K562 (cell line): Measurements from ENCODE around the gene TMEM139. TPM values are rescaled to one million over a fixed set of nuclear protein-coding genes. Genes with fewer than 3 reads are reported as not detected.
A peak's percentile ranks its signal among the peaks of the same experiment; 100 is the strongest.

Source experiments
- ATAC-seq: fragments of 200-7000 bp; cut with Tn5 transposase; 3 replicates; pipeline ENCODE4 v1.9.1; 2020; ENCODE audit warnings: moderate library complexity
- BruUV-seq: library from RNA; stranded (reverse); fragments of 400-500 nt; replicated peaks from 2 replicates; lab custom pipeline; 2021; lab: Mats Ljungman, UMichigan
- CTCF ChIA-PET: fragments of 300-600 bp; formaldehyde crosslinking; extraction: SDS; loops from one replicate; lab custom pipeline; 2021; ENCODE audit warnings: low intra/inter-chr PET ratio; lab: Yijun Ruan, JAX
- POLR2A ChIA-PET: fragments of 300-600, 350-650 bp; sonication (Branson Sonifier 250); formaldehyde crosslinking; extraction: SDS; loops from one replicate; lab custom pipeline; 2021; ENCODE audit warnings: antibody characterized with exemption, inconsistent platforms; lab: Yijun Ruan, JAX
- DNase-seq, 4 experiments: peaks; one replicate each; pipeline versions ENCODE4 v3.0.0 to v3.0.0-alpha.2; 2011 to 2018; ENCODE audit warnings: low spot score in 3 of 4, mixed read lengths in 3 of 4; ENCODE audit errors: extremely low read depth in 1 of 4
- FAIRE-seq: peaks from 2 replicates; lab custom pipeline; 2011; peaks lifted over from hg19 to GRCh38; lab: Jason Lieb, UNC
- H2AFZ ChIP-seq: 2 replicates; pipeline ENCODE4 v1.6.0; 2011; ENCODE audit warnings: low read depth, low read length, control low read depth, inconsistent platforms
- H3K27ac ChIP-seq: fragments of 200-600 bp; 3 replicates; pipeline ENCODE4 v1.8.0; 2011; ENCODE audit warnings: low read depth, mild to moderate bottlenecking, control low read depth, inconsistent platforms, low read length, moderate library complexity, mixed read lengths; ENCODE audit errors: extremely low read depth
- H3K27me3 ChIP-seq, 2 experiments: fragments of 300-600 bp in 1 of 2; 2 replicates in 1 of 2; 3 replicates in 1 of 2; pipeline versions ENCODE4 v1.6.0 to v1.8.0; 2011; ENCODE audit warnings: inconsistent platforms in 2 of 2, low read length in 2 of 2, mild to moderate bottlenecking in 1 of 2, mixed read lengths in 1 of 2, moderate library complexity in 1 of 2; ENCODE audit not compliant: control insufficient read depth in 2 of 2, insufficient read depth in 2 of 2
- H3K36me3 ChIP-seq: fragments of 300-600 bp; 3 replicates; pipeline ENCODE4 v1.8.0; 2011; ENCODE audit warnings: mild to moderate bottlenecking, low read length, inconsistent platforms; ENCODE audit not compliant: control insufficient read depth, insufficient read depth
- H3K4me1 ChIP-seq, 2 experiments: fragments of 200-600 bp in 1 of 2; replicated peaks in 1 of 2; 2 replicates in 1 of 2; 3 replicates in 1 of 2; pipeline versions ENCODE4 v1.5.1 to v1.8.0; 2011; ENCODE audit warnings: inconsistent platforms in 2 of 2, low read length in 2 of 2, mild to moderate bottlenecking in 1 of 2, mixed read lengths in 1 of 2, moderate library complexity in 1 of 2; ENCODE audit not compliant: control insufficient read depth in 2 of 2, insufficient read depth in 2 of 2
- H3K4me2 ChIP-seq: 2 replicates; pipeline ENCODE4 v1.6.1; 2011; ENCODE audit warnings: low read length, control low read depth, inconsistent platforms, mixed read lengths; ENCODE audit not compliant: insufficient read depth
- H3K4me3 ChIP-seq: fragments of 200-600 bp; sonication (generic), shearing (Covaris generic); 2 replicates; pipeline ENCODE4 v1.5.1; 2016; ENCODE audit warnings: control low read depth, inconsistent platforms
- H3K79me2 ChIP-seq: fragments of 200-600 bp; 3 replicates; pipeline ENCODE4 v1.8.0; 2011; ENCODE audit warnings: low read length, inconsistent platforms; ENCODE audit not compliant: control insufficient read depth, insufficient read depth
- H3K9ac ChIP-seq, 2 experiments: 2 replicates each; pipeline versions ENCODE4 v1.6.0 to v1.6.1; 2011; ENCODE audit warnings: low read depth in 2 of 2, low read length in 2 of 2, control low read depth in 1 of 2, inconsistent platforms in 1 of 2, mild to moderate bottlenecking in 1 of 2, mixed read lengths in 1 of 2; ENCODE audit not compliant: insufficient read depth in 1 of 2
- H3K9me1 ChIP-seq: one replicate; pipeline ENCODE4 v1.6.0; 2011; ENCODE audit warnings: inconsistent platforms, mild to moderate bottlenecking, low read length, moderate library complexity; ENCODE audit not compliant: control insufficient read depth, insufficient read depth
- H3K9me3 ChIP-seq: replicated peaks from 2 replicates; pipeline ENCODE4 v1.5.1; 2011; ENCODE audit warnings: low read depth, low read length, inconsistent platforms; ENCODE audit not compliant: control insufficient read depth, insufficient read depth
- H4K20me1 ChIP-seq: replicated peaks from 2 replicates; pipeline ENCODE4 v1.6.1; 2011; ENCODE audit warnings: low read length, inconsistent platforms, mixed read lengths; ENCODE audit not compliant: control insufficient read depth, insufficient read depth
- CREB3 ChIP-seq: fragments of 450-650 bp; conservative IDR thresholded peaks from 2 replicates; pipeline ENCODE4 v1.6.1; 2016; ENCODE audit warnings: missing genetic modification characterization, low read depth, mild to moderate bottlenecking, missing compliant biosample characterization, moderate library complexity
- FOXA1 ChIP-seq: fragments of 450-650 bp; IDR thresholded peaks from 2 replicates; pipeline ENCODE4 v1.6.1; 2016; ENCODE audit warnings: mild to moderate bottlenecking, borderline replicate concordance
- GATA2 ChIP-seq: sonication (generic); formaldehyde crosslinking; IDR thresholded peaks from 2 replicates; pipeline ENCODE4 v1.4.0; 2020; ENCODE audit warnings: mild to moderate bottlenecking, missing genetic modification reagents
- RFX5 ChIP-seq: IDR thresholded peaks from 2 replicates; pipeline ENCODE4 v1.6.1; 2011; ENCODE audit warnings: low read depth, mild to moderate bottlenecking, improper control_type of control experiment, low read length
- TFE3 ChIP-seq: fragments of 450-650 bp; formaldehyde crosslinking; IDR thresholded peaks from 2 replicates; pipeline ENCODE4 v1.4.0; 2020; ENCODE audit warnings: mild to moderate bottlenecking, mixed read lengths
- USF1 ChIP-seq: sonication (generic); formaldehyde crosslinking; IDR thresholded peaks from 2 replicates; pipeline ENCODE4 v1.9.0; 2022; ENCODE audit warnings: mild to moderate bottlenecking, missing genetic modification reagents
- WGBS: fragments of 100-300 bp; shearing (Covaris generic); methylation state at CpG from one replicate; pipeline ENCODE4 v1.1.6; 2016; ENCODE audit warnings: low coverage, mixed read lengths; ENCODE audit not compliant: insufficient coverage; ENCODE audit errors: missing lambda C conversion rate; 5-methylcytosine and 5-hydroxymethylcytosine counted together
- in situ Hi-C: fragments of 300-500 bp; cut with MboI; formaldehyde crosslinking; loops from 4 replicates; pipeline ENCODE4 v1.15.0; 2018; ENCODE audit warnings: inconsistent platforms, mixed read lengths
- intact Hi-C: fragments of 100-400 bp; cut with micrococcal nuclease; formaldehyde crosslinking; loops from 2 replicates; pipeline ENCODE4 v1.14.2; 2022
- polyA plus RNA-seq, 8 experiments: library from polyadenylated mRNA; depleted of rRNA in 4 of 8; stranded (reverse) in 5 of 8; unstranded in 3 of 8; fragments of >200 nt; fragmentation: Nextera tagmentation in 2 of 8; fragmentation: Illumina TruSeq in 1 of 8; extraction: Ambion mirVana in 2 of 8; extraction: Trizol in 1 of 8; gene quantifications; 2 replicates each; pipeline versions ENCODE4 v1.2.1 to v1.2.3, GENCODE V29; 2011 to 2014; ENCODE audit warnings: inconsistent platforms in 1 of 8, missing spikeins in 1 of 8
- total RNA-seq, 7 experiments: library from RNA; depleted of rRNA in 6 of 7; stranded (reverse); fragments of >200 nt in 6 of 7; fragmentation: Illumina TruSeq in 2 of 7; extraction: Trizol in 2 of 7; gene quantifications; 2 replicates each; pipeline versions ENCODE4 v1.2.1 to v1.2.3, GENCODE V29; 2011 to 2021; ENCODE audit warnings: low replicate concordance in 1 of 7

The TMEM139 gene
- total and polyA plus RNA-seq, 9 of the 15 experiments (the other 6 are each of a cell fraction or from before 2014, with no cell fraction given) = 0.27 to 1.8 (median 0.79) TPM

- no peak for TF ChIP-seq CREB3 (tag)
- no peak for TF ChIP-seq FOXA1
- TF ChIP-seq USF1 = no peak
- no peak for TF ChIP-seq GATA2 (CRISPR knock-in tag)
- TF ChIP-seq, all 486 proteins: peak for 0
These were observed 40.4 kb upstream of the TMEM139 start (continued) for GRCh38 chr7:143244321-143244720.

- H3K4me1 ChIP-seq = no peaks in the 10 kb centered on the region; a peak in 1 of 5 replicates
- intact Hi-C loops (no loop called here), in situ Hi-C loops (loop anchor here (10.0 kb wide), 1 partner anchor 60 kb away; no protein-coding TSS in a partner anchor)
- POLR2A ChIA-PET = interaction anchor here (0.9 kb wide), 1 partner anchor 11 kb away, joined by 3 read pairs; no protein-coding TSS in a partner anchor
- H3K4me3 ChIP-seq = no peak overlapping the region
- no peak overlapping the region for H3K9ac ChIP-seq
- no peaks in the 10 kb centered on the region for H3K36me3 ChIP-seq
- no peaks in the 10 kb centered on the region for H4K20me1 ChIP-seq
- no peaks in the 10 kb centered on the region for H3K79me2 ChIP-seq
- H3K4me2 ChIP-seq = no peak overlapping the region
- no peaks in the 10 kb centered on the region for H3K9me1 ChIP-seq
- DNase-seq = no peak
- ATAC-seq = no peak
- H3K27me3 ChIP-seq = no peaks in the 10 kb centered on the region; a peak in 1 of 5 replicates
- H3K27ac ChIP-seq = no peak overlapping the region
- WGBS = 27% methylated on average over 3 of the region's 3 CpGs
- CTCF ChIA-PET = no interaction called here
- H2AFZ ChIP-seq = no peak overlapping the region
- TF ChIP-seq RFX5 (no peak), TFE3 (CRISPR knock-in tag) (peak; percentile 49)
- peaks cover 10% of the 10 kb centered on the region; the same call in 1 of the 2 replicates for H3K9me3 ChIP-seq
- no peak for FAIRE-seq
- BruUV-seq = no TSS peak
These were observed 39.6 kb upstream of the TMEM139 start for GRCh38 chr7:143245123-143245522.
